ENCODE results near the gene TNFAIP2.

DNA sequence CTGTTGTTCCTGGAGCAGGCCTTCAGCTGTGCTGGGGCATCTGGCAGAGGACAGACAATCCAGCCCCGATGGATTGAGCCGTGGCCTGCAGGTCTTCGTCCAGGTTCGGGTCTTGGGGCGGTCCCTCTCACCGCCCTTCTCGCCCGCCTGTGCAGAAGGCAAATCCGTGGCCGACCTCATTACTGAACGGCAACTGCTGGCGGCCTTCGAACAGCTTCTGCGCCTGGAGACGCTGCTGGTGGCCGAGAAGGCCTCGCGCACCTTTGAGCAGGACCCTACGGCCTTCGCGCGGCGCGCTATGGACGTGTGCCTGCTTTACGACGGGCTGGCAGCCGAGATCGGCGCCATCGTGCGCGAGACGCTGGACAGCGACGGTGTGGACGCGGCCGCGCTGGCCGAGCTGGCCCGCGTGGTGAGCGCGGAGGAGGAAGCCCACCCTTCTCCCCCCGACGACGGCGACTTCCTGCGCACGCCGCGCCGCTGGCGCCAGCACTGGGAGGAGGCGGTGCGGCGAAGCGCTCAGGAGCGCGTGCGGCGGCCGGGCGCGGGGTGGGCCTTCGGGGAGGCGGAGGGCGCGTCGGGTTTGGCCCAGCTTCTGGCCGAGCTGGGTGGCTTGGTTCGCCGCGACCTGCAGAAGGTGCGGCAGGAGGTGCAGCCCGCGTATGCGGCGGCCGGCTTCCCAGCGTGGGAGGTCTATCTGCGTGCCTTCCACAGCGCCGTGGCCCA lies 21.1 kb upstream of the TNFAIP2 start:
- TF ChIP-seq POLR2A (IDR thresholded peaks at IDR 0.05; ENCODE audit: low read length), result no peak
- no peak for TF ChIP-seq GATA1 (IDR thresholded peaks at IDR 0.05; ENCODE audit: low read depth, low read length)
